ENCODE measurements around the gene SCNN1B. TPM values are rescaled to one million over a fixed set of nuclear protein-coding genes. Genes with fewer than 3 reads are reported as not detected.
"Not testable (repeated sequence)": the region's sequence is repeated elsewhere in the genome, so short reads cannot be mapped to it uniquely, and the experiment has no call there.

The SCNN1B gene
- total RNA-seq, result not detected

- no peak for DNase-seq
Observed at GRCh38 chr16:23302045-23302956, at the start of gene SCNN1B. Gene SCNN1B, plus strand, starts transcription at chr16:23302302. Its CDS starts 46,298 bp downstream, at chr16:23348600.

- no peak for DNase-seq
Observed at GRCh38 chr16:23252310-23252709, 49.8 kb upstream of the SCNN1B start.

GRCh38 chr16:23253650-23254049 is 48.5 kb upstream of the SCNN1B start:
- not testable (repeated sequence) for DNase-seq

GRCh38 chr16:23254338-23254737 is 47.8 kb upstream of the SCNN1B start:
- DNase-seq, result no peak

GRCh38 chr16:23255000-23255399 is 47.1 kb upstream of the SCNN1B start:
- no peak for DNase-seq

GRCh38 chr16:23256440-23256839 is 45.7 kb upstream of the SCNN1B start:
- DNase-seq, result no peak

- DNase-seq, result no peak
Observed at GRCh38 chr16:23257682-23258081, 44.4 kb upstream of the SCNN1B start.

- DNase-seq, result no peak
Observed at GRCh38 chr16:23258919-23259237, 43.2 kb upstream of the SCNN1B start.

- DNase-seq, result no peak
Observed at GRCh38 chr16:23267647-23268046, 34.5 kb upstream of the SCNN1B start.

- no peak for DNase-seq
Observed at GRCh38 chr16:23268561-23268960, 33.5 kb upstream of the SCNN1B start.

GRCh38 chr16:23269248-23269953 is 32.7 kb upstream of the SCNN1B start:
- no peak for DNase-seq

- no peak for DNase-seq
Observed at GRCh38 chr16:23270654-23271053, 31.4 kb upstream of the SCNN1B start.

- no peak for DNase-seq
Observed at GRCh38 chr16:23274968-23275367, 27.1 kb upstream of the SCNN1B start.

- no peak for DNase-seq
Observed at GRCh38 chr16:23276821-23277220, 25.3 kb upstream of the SCNN1B start.

- no peak for DNase-seq
Observed at GRCh38 chr16:23278031-23278430, 24.1 kb upstream of the SCNN1B start.

GRCh38 chr16:23279721-23280153 is 22.4 kb upstream of the SCNN1B start:
- DNase-seq, result no peak

GRCh38 chr16:23280483-23280967 is 21.6 kb upstream of the SCNN1B start:
- DNase-seq, result no peak

GRCh38 chr16:23282568-23282967 is 19.5 kb upstream of the SCNN1B start:
- no peak for DNase-seq

- no peak for DNase-seq
Observed at GRCh38 chr16:23283571-23283970, 18.5 kb upstream of the SCNN1B start.

- DNase-seq, result no peak
Observed at GRCh38 chr16:23284584-23284983, 17.5 kb upstream of the SCNN1B start.

- no peak for DNase-seq
Observed at GRCh38 chr16:23286131-23286532, 16.0 kb upstream of the SCNN1B start.

GRCh38 chr16:23288209-23288608 is 13.9 kb upstream of the SCNN1B start:
- no peak for DNase-seq

GRCh38 chr16:23288726-23289512 is 13.2 kb upstream of the SCNN1B start:
- no peak for DNase-seq

Measured in effector CD4-positive, alpha-beta T cell (primary cell).